Astrocyte of the spinal cord (primary cell): ENCODE results near the gene ST3GAL3.

Source experiments
- DNase-seq: peaks from one replicate; pipeline ENCODE4 v3.0.0; 2011; ENCODE audit warnings: low read depth, low spot score
- H3K4me3 ChIP-seq: 2 replicates; pipeline ENCODE4 v1.5.1; 2011; ENCODE audit warnings: low read depth, mild to moderate bottlenecking, low read length, moderate library complexity
- in situ Hi-C: cut with HindIII; loops from 2 replicates; pipeline ENCODE4 v1.10.0; 2017; ENCODE audit warnings: low sequenced_read_pairs
- TF ChIP-seq, protein P1 (sequence below): IDR thresholded peaks from 2 replicates; pipeline ENCODE4 v1.5.1; 2012; ENCODE audit warnings: low read depth, mild to moderate bottlenecking, low read length, inconsistent platforms

Gene ST3GAL3

DNA sequence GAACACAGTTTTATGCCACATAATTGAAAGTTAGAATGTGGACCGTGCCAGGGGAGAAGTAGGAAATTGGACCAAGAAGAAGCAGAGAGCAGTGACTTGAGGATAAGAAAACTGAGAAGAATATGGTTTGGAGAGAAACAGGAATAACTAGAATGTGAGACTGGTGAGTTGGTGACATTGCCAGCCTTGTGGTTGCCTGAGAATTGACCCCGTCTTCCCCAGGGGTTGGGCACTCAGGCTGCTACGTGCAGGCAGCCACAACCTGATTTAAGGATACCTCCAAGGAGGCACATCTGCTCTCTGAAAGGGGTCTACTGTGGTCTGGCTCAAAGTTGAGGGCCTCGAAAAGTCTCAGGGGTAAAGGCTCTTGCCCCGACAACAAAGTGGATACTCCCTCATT is 114.1 kb downstream of the ST3GAL3 start:
- in situ Hi-C loops: no loop called here
- H3K4me3 ChIP-seq: no peak overlapping the region
- DNase-seq: no peak
- TF ChIP-seq, protein P1, sequence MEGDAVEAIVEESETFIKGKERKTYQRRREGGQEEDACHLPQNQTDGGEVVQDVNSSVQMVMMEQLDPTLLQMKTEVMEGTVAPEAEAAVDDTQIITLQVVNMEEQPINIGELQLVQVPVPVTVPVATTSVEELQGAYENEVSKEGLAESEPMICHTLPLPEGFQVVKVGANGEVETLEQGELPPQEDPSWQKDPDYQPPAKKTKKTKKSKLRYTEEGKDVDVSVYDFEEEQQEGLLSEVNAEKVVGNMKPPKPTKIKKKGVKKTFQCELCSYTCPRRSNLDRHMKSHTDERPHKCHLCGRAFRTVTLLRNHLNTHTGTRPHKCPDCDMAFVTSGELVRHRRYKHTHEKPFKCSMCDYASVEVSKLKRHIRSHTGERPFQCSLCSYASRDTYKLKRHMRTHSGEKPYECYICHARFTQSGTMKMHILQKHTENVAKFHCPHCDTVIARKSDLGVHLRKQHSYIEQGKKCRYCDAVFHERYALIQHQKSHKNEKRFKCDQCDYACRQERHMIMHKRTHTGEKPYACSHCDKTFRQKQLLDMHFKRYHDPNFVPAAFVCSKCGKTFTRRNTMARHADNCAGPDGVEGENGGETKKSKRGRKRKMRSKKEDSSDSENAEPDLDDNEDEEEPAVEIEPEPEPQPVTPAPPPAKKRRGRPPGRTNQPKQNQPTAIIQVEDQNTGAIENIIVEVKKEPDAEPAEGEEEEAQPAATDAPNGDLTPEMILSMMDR: no peak

DNA sequence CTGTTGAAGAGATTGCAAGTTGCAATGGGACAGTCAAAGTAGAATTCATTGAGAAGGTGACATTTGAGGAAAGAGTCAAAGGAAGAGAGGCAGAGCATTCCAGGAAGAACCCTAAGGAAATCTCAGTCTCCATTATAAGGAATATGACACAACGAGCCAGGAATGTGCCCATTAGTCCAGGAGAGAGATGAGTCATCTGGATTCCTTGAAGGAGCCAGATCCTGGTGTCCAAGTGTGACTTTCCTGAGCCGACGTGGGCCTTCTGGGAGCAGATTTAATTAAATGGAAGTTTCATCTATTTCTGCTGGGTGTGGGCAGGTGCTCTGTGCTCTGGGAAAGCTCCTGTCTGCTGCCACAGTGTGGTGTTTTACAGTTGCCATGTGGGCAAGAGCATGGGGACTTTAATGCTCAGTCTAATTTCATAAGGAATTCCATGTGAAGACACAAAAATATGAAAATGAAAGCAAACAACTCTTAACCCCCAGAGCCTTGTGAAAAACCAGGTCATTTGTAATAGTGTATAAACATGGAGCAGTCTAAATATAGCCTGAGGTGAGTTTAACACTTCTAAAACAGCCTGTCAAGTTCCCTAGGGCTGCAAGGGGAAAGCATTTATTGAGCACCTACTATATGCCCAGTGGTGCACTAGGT is 114.8 kb downstream of the ST3GAL3 start:
- H3K4me3 ChIP-seq: no peak overlapping the region
- peak; percentile 86 for DNase-seq
- TF ChIP-seq, protein P1: no peak
- in situ Hi-C loops: no loop called here

DNA sequence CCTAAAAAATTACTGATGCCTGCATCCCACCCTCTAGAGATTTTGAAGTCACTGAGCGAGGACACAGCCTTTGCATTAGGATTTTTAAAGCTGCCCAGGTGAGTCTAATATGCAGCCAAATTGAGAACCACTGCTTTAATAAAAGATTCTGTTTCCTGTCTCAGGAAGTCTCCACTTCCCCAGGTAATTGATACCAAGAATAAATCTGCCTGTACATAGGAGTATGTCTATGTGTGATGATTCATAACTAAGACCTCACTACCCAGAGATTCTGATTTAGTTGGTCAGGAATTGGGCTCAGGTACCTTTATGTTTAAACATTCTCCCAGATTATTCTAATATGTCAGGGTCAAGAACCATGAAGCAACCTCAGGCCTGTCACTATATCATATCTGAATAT is 117.5 kb downstream of the ST3GAL3 start:
- H3K4me3 ChIP-seq: no peak overlapping the region
- in situ Hi-C loops: no loop called here
- TF ChIP-seq, protein P1: no peak
- no peak for DNase-seq

DNA sequence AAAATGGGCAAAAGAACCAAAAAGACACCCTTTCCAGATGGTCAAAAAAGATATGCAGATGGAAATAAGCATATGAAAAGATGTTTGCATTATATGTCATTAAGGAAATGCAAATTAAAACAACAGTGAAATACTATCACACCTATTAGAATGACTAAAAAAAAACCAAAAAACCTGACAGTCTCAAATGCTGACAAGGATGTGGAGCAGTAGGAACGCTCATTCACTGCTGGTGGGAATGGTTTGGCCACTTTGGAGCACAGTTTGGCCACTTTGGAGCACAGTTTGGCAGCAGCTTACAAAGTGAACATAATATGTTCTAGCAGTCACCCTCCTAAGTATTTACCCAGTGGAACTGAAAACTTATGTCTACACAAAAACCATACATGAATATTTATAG is 121.2 kb downstream of the ST3GAL3 start:
- TF ChIP-seq, protein P1: no peak
- in situ Hi-C loops: no loop called here
- DNase-seq: no peak
- no peak overlapping the region for H3K4me3 ChIP-seq

DNA sequence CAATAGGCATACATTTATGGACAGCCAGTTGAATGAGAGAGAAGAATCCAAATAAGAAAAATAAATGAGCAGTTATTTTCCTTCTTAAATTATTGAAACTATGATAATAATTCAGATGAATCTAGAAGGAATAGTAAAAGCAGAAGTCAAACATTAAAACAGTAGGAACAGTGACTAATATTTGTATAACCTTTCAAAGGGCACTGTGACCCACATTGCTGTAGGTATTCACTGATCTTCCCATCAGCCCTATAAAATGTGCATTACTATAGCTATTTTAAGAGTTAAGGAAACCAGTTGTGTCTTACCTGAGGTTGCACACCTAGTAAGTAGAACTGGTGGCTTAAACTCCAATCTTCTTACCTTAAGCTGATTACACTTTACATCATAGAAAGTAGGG is 123.5 kb downstream of the ST3GAL3 start:
- no peak for DNase-seq
- H3K4me3 ChIP-seq: no peak overlapping the region
- in situ Hi-C loops: no loop called here
- TF ChIP-seq, protein P1: no peak

DNA sequence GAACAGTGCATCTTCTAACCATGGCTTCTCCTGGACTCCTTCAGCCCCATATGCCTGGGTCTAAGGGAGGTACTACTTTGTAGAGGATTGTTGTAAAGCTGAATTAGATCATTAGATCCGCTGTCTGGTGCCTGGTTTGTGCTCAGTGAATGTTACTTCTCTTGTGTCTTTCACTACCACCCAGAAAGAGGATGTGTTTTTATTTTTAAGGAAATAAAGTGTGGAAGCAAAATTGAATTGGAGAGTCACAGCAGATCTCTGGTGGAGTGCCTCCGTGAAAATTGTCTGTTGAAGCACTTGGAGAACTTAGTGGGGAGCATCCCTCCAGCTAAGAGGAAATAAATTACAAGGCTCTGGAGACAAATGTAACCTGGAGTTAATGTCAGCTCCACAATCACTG is 124.5 kb downstream of the ST3GAL3 start:
- TF ChIP-seq, protein P1: no peak
- in situ Hi-C loops: no loop called here
- no peak for DNase-seq
- H3K4me3 ChIP-seq: no peak overlapping the region
